Effector CD8-positive, alpha-beta T cell (primary cell): ENCODE measurements around the gene RAD51B.

Source experiments
- DNase-seq: peaks from one replicate; lab custom pipeline; 2025; lab: John Stamatoyannopoulos, UW

RAD51B gene

GRCh38 chr14:68363843-68364767 lies 544.5 kb downstream of the RAD51B start:
- no peak for DNase-seq

GRCh38 chr14:68364792-68365192 lies 545.2 kb downstream of the RAD51B start:
- DNase-seq: no peak

- no peak for DNase-seq
These were observed 545.6 kb downstream of the RAD51B start for GRCh38 chr14:68365228-68365627.

- DNase-seq: no peak
These were observed 547.1 kb downstream of the RAD51B start for GRCh38 chr14:68366656-68367055.

GRCh38 chr14:68367536-68367935 lies 548.0 kb downstream of the RAD51B start:
- no peak for DNase-seq

GRCh38 chr14:68368850-68369249 lies 549.3 kb downstream of the RAD51B start:
- DNase-seq: no peak

- DNase-seq: no peak
These were observed 549.9 kb downstream of the RAD51B start for GRCh38 chr14:68369281-68370056.

GRCh38 chr14:68370057-68370360 lies 550.4 kb downstream of the RAD51B start:
- no peak for DNase-seq

GRCh38 chr14:68372368-68372767 lies 552.8 kb downstream of the RAD51B start:
- DNase-seq: no peak

- no peak for DNase-seq
These were observed 553.6 kb downstream of the RAD51B start for GRCh38 chr14:68373124-68373646.

- no peak for DNase-seq
These were observed 554.4 kb downstream of the RAD51B start for GRCh38 chr14:68373847-68374444.

GRCh38 chr14:68374682-68375081 lies 555.1 kb downstream of the RAD51B start:
- DNase-seq: no peak

- no peak for DNase-seq
These were observed 555.8 kb downstream of the RAD51B start for GRCh38 chr14:68375376-68375775.

GRCh38 chr14:68376067-68376779 lies 556.6 kb downstream of the RAD51B start:
- DNase-seq: no peak

- DNase-seq: no peak
These were observed 557.4 kb downstream of the RAD51B start for GRCh38 chr14:68377006-68377405.

- DNase-seq: no peak
These were observed 557.9 kb downstream of the RAD51B start for GRCh38 chr14:68377459-68377858.

GRCh38 chr14:68379510-68380328 lies 560.1 kb downstream of the RAD51B start:
- DNase-seq: no peak

GRCh38 chr14:68380329-68380741 lies 560.8 kb downstream of the RAD51B start:
- DNase-seq: no peak

- DNase-seq: no peak
These were observed 564.8 kb downstream of the RAD51B start for GRCh38 chr14:68384335-68384734.

GRCh38 chr14:68384881-68385280 lies 565.3 kb downstream of the RAD51B start:
- no peak for DNase-seq

- DNase-seq: no peak
These were observed 566.9 kb downstream of the RAD51B start for GRCh38 chr14:68386446-68386845.
